H1 (cell line): Measurements from ENCODE around the gene ZNF775.

ENCODE experiments used
- CEBPB ChIP-seq: IDR thresholded peaks from 2 replicates; pipeline ENCODE4 v1.6.1; 2012; ENCODE audit warnings: low read depth, low read length
- NRF1 ChIP-seq: IDR thresholded peaks from 2 replicates; pipeline ENCODE4 v1.6.1; 2011; ENCODE audit warnings: mild to moderate bottlenecking, low read depth, low read length, improper control_type of control experiment
- RBBP5 ChIP-seq: IDR thresholded peaks from 2 replicates; pipeline ENCODE4 v1.7.1; 2012; ENCODE audit warnings: low read depth, mild to moderate bottlenecking, inconsistent platforms, low read length, moderate library complexity, borderline replicate concordance
- TBP ChIP-seq: IDR thresholded peaks from 2 replicates; pipeline ENCODE4 v1.6.1; 2011; ENCODE audit warnings: low read depth, low read length, improper control_type of control experiment
- TF ChIP-seq, protein P1 (sequence below): IDR thresholded peaks from 2 replicates; pipeline ENCODE4 v1.6.1; 2011; ENCODE audit warnings: low read depth, mild to moderate bottlenecking, low read length; ENCODE audit not compliant: insufficient read depth

DNA sequence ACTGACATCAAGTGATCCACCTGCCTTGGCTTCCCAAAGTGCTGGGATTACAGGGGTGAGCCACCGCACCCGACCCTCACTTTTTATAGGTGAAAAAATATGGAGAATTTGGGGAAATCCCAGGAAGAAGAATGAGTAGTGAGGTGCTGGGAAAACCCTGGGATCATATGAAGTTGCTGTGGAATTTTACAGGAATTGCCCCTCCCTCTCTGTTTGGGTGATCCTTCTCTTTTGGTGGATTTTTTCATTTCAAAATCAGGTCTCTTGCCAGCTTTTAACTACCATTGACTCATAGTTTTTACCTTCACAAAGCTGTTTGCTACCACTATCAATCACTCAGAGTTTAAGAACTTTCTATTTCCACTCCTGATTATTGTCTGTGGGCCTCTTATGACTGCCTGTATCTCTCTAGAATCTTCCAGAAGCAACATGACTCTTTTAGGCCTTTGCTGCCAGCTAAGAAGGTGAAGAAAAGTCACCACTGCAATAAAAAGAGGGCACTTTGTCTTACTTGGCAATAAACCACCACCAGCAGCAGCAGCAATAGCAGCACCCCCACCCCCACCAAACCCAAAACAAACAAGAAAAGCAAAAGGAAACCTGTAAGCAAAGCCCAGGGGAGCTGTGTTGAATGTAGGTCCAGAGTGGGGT is 67.3 kb downstream of the ZNF775 start:
- TF ChIP-seq CEBPB, result no peak
- TF ChIP-seq TBP, result no peak
- TF ChIP-seq RBBP5, result no peak
- TF ChIP-seq, protein P1, sequence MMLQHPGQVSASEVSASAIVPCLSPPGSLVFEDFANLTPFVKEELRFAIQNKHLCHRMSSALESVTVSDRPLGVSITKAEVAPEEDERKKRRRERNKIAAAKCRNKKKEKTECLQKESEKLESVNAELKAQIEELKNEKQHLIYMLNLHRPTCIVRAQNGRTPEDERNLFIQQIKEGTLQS, result no peak
- no peak for TF ChIP-seq NRF1
